ENCODE results near the gene PPP1CC. TPM values are rescaled to one million over a fixed set of nuclear protein-coding genes. Genes with fewer than 3 reads are reported as not detected.

The PPP1CC gene
- total RNA-seq: 102 and 115 TPM in 2 replicates

DNA sequence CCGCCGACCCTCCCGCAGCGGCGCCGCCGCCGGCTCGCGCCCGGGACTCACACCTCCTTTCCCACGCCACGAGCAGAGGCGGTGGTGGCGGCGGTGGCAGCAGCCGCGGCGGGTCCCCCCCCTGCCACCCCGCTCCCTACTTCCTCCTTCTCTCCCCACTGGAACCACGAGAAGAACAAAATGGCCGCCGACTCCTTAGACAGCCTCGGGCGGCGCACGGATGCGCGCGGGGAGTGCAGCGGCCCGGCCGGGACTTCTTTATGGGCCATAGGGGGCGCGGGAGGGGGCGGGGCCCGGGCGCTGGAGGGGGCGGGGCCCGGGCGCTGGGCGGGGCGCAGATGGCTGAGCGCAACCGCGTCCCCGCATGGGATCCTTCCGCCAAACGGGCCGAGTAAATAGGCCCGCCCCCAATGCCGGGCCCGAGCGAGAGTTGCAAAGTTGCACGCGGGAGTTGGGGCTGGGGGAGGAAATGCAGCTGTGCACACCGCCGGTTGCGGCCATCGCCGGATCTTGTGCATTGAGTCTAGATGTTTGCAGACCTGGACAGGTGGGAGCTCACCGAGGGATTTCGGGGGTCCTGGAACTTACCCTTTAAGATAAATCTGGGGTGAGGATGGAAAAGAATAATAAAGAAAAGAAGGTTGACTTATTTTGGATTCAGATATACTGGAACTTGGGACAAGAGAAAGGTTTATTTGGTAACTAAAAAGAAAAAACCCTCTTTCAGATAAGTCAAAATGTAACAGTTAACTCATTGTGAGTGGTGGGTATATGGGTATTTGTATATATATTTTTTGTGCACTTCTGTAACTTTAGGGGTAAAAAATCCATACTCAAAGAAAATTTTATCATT is at the start of gene PPP1CC:
TSS of gene PPP1CC (minus strand) at position 174 of the 853 bp plus-strand sequence. CDS start 184 bp downstream, outside the sequence.

DNA sequence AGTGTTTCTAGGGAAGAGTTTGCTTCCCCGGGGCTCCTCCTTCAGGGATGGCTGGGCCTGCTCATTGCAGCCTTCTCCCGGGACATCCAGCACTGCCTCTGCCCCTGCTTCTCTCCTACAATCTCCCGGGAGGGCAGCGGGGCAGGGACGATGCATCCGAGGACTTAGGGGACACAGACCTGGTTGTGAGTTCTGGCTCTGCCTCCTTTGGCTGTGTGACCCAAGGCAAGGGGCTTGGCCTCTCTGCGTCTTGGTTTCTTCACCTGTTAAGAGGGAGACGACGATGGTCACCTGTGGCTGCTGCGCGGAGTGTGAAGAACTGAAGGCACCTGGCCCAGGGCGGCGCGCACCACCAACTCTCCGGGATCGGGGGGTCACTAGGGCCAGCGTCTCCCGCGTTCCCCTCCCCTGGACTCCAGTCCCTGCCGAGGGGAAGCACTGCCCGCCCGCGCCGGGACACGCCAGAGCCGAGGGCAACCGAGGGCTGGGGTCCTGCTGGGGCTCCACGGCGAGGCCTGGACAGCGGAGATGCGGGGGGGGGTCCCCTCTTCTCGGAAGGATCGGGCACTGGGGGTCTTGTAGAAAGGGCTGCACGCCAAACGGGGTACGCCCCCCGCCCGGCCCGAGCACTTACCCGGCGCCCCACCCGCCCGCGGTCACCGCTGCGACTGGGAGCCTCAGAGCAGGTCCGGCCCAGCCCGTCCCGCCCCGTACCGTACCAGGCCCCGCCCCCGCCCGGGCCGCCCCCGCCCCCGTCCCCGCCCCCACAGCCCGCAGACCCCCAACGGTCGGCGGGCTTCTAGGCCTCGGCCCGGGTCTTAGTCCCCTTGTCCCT is 54.0 kb downstream of the PPP1CC start, which contains the start of gene HVCN1:
TSS of gene HVCN1 (minus strand) at position 670 of the 835 bp plus-strand sequence. CDS start 5,870 bp downstream, outside the sequence.

Other genes starting within 250 kb of the PPP1CC start
- gene VPS29, start 240.8 kb downstream of the PPP1CC start, total RNA-seq: 77.5 and 100 TPM in 2 replicates
- gene RAD9B, start 240.6 kb downstream of the PPP1CC start, total RNA-seq: under 0.01 and 0.15 TPM in 2 replicates
- gene PPTC7, start 159.6 kb downstream of the PPP1CC start, total RNA-seq: 3.1 and 4.9 TPM in 2 replicates
- 19.2 and 19.3 TPM in 2 replicates for gene TCTN1, start 128.8 kb downstream of the PPP1CC start, total RNA-seq
- gene HVCN1, start 53.8 kb downstream of the PPP1CC start, total RNA-seq: 4.9 and 9.6 TPM in 2 replicates
- gene CCDC63, start 104.1 kb upstream of the PPP1CC start, total RNA-seq: not detected in 2 replicates
- 0.74 TPM in 1 of 2 replicates, not detected in the other for gene MYL2, start 177.7 kb upstream of the PPP1CC start, total RNA-seq